HUES48 (cell line): Measurements from ENCODE around the gene PTPN23.

Experiments used
- H3K27ac ChIP-seq: one replicate; pipeline ENCODE4 v1.7.0; 2013; ENCODE audit warnings: low read depth, low read length, inconsistent platforms
- H3K27me3 ChIP-seq: 2 replicates; pipeline ENCODE4 v1.6.1; 2013; ENCODE audit warnings: mild to moderate bottlenecking, low read length; ENCODE audit not compliant: control insufficient read depth, insufficient read depth
- H3K36me3 ChIP-seq: 2 replicates; pipeline ENCODE4 v1.6.1; 2013; ENCODE audit warnings: low read length; ENCODE audit not compliant: control insufficient read depth, insufficient read depth
- H3K4me1 ChIP-seq: 2 replicates; pipeline ENCODE4 v1.6.1; 2013; ENCODE audit warnings: mild to moderate bottlenecking, low read length; ENCODE audit not compliant: control insufficient read depth, insufficient read depth
- H3K4me3 ChIP-seq: 2 replicates; pipeline ENCODE4 v1.5.1; 2013; ENCODE audit warnings: mild to moderate bottlenecking, low read depth, low read length
- H3K9ac ChIP-seq: 2 replicates; pipeline ENCODE4 v1.6.1; 2013; ENCODE audit warnings: mild to moderate bottlenecking, low read depth, low read length, moderate library complexity
- H3K9me3 ChIP-seq: 2 replicates; pipeline ENCODE4 v1.6.1; 2013; ENCODE audit warnings: low read length; ENCODE audit not compliant: control insufficient read depth, insufficient read depth

Gene PTPN23

DNA sequence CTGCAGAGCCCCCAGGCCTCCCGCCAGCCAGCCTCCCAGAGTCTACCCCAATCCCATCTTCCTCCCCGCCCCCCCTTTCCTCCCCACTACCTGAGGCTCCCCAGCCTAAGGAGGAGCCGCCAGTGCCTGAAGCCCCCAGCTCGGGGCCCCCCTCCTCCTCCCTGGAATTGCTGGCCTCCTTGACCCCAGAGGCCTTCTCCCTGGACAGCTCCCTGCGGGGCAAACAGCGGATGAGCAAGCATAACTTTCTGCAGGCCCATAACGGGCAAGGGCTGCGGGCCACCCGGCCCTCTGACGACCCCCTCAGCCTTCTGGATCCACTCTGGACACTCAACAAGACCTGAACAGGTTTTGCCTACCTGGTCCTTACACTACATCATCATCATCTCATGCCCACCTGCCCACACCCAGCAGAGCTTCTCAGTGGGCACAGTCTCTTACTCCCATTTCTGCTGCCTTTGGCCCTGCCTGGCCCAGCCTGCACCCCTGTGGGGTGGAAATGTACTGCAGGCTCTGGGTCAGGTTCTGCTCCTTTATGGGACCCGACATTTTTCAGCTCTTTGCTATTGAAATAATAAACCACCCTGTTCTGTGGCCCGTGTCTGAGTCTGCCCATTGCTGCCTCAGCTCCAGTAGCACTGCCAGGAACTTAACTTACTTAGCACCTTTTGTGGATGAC is 32.2 kb downstream of the PTPN23 start:
- H3K36me3 ChIP-seq, result peaks cover 82% of the 10 kb centered on the region
- H3K4me3 ChIP-seq, result no peak overlapping the region
- H3K27me3 ChIP-seq, result no peaks in the 10 kb centered on the region
- H3K27ac ChIP-seq, result no peak overlapping the region
- H3K4me1 ChIP-seq, result no peaks in the 10 kb centered on the region
- H3K9me3 ChIP-seq, result no peaks in the 10 kb centered on the region
- no peak overlapping the region for H3K9ac ChIP-seq

DNA sequence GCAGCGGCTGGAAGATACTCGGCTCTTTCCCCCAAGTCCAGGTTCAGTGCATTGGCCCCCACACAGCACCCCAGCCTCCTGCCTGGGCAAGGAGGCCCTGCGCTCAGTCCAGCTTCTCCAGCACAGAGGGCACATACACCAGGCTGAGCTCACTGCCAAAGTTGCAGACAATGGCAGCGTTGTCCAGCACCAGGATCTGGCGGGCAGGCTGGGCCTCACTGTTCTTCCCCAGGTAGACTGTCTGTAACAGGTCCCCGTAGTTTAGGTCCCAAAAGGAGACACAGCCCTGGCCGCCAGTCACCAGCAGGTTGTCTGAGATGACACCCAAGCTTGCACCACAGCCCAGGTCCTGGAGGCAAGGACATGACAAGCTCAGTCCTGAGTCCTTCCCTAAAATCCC is 32.9 kb downstream of the PTPN23 start:
- Histone ChIP-seq H3K9me3 (no peaks in the 10 kb centered on the region), H3K9ac (no peak overlapping the region), H3K4me3 (no peak overlapping the region), H3K4me1 (no peaks in the 10 kb centered on the region), H3K27me3 (no peaks in the 10 kb centered on the region), H3K36me3 (peaks cover 75% of the 10 kb centered on the region), H3K27ac (no peak overlapping the region)

- Histone ChIP-seq H3K27me3 (no peaks in the 10 kb centered on the region), H3K9me3 (no peaks in the 10 kb centered on the region), H3K4me1 (no peaks in the 10 kb centered on the region), H3K27ac (no peak overlapping the region), H3K36me3 (peaks cover 75% of the 10 kb centered on the region), H3K4me3 (no peak overlapping the region), H3K9ac (no peak overlapping the region)
Observed at GRCh38 chr3:47414161-47414564, 33.3 kb downstream of the PTPN23 start.

GRCh38 chr3:47414666-47415587 is 34.1 kb downstream of the PTPN23 start:
- H3K36me3 ChIP-seq, result peaks cover 75% of the 10 kb centered on the region
- H3K4me1 ChIP-seq, result no peaks in the 10 kb centered on the region
- no peaks in the 10 kb centered on the region for H3K9me3 ChIP-seq
- no peak overlapping the region for H3K4me3 ChIP-seq
- no peak overlapping the region for H3K27ac ChIP-seq
- H3K9ac ChIP-seq, result no peak overlapping the region
- no peaks in the 10 kb centered on the region for H3K27me3 ChIP-seq

- no peaks in the 10 kb centered on the region for H3K9me3 ChIP-seq
- no peaks in the 10 kb centered on the region for H3K27me3 ChIP-seq
- H3K4me3 ChIP-seq, result no peak overlapping the region
- H3K4me1 ChIP-seq, result no peaks in the 10 kb centered on the region
- H3K9ac ChIP-seq, result no peak overlapping the region
- no peak overlapping the region for H3K27ac ChIP-seq
- peaks cover 80% of the 10 kb centered on the region for H3K36me3 ChIP-seq
Observed at GRCh38 chr3:47416041-47416440, 35.2 kb downstream of the PTPN23 start.

GRCh38 chr3:47418167-47419082 is 37.6 kb downstream of the PTPN23 start:
- Histone ChIP-seq H3K9ac (no peak overlapping the region), H3K27me3 (no peaks in the 10 kb centered on the region), H3K9me3 (no peaks in the 10 kb centered on the region), H3K27ac (no peak overlapping the region), H3K36me3 (peaks cover 63% of the 10 kb centered on the region), H3K4me1 (no peaks in the 10 kb centered on the region), H3K4me3 (no peak overlapping the region)

DNA sequence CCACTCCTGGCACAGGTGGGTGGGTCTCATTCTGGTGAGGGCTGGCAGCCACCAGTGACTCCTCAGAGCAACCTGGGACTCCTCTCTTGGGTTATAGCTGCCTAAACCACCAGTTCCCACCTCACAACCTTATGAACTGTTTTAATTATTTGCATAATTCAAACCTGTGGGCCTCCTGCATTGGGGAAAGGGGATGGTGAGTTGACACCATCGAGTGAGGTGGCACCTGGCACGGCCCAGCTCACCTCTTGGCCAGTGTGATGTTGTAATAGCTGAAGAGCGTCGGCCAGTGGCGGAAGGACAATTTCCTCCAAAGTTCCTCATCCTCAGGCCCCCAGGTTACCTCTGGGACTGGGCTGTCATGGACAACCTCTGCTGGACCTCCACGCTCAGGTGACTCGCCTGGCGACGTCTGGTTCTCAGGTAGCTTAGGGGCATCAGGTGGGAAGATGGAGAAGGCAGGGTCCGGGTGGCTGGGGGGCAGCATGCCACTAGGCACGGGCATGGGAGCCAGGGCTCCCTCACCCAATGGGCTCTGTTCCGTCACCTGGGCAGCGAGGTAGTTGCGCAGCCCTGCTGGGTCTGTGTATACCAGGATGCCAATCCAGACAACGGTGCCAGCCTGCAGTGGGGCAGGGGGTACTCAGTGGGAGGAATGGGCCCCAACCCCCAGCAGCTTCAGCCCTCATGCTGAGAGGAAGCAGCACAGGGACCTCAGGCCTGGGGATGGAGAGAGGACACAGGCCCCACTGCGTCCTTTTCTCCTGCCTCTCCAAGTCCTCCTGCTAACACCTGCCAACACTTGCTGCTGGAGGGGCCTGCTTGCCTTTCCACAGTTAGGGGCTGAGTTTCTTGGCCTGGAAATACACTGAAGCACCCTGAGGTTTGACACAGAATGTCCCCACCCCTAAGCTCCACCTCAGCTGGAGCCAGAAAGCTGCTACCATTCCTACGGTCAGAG is 38.5 kb downstream of the PTPN23 start:
- Histone ChIP-seq H3K4me1 (no peaks in the 10 kb centered on the region), H3K36me3 (peaks cover 60% of the 10 kb centered on the region), H3K9ac (no peak overlapping the region)

GRCh38 chr3:47420044-47420430 is 39.2 kb downstream of the PTPN23 start:
- H3K9me3 ChIP-seq, result no peaks in the 10 kb centered on the region
- peaks cover 60% of the 10 kb centered on the region for H3K36me3 ChIP-seq
- no peaks in the 10 kb centered on the region for H3K27me3 ChIP-seq
- H3K4me3 ChIP-seq, result no peak overlapping the region
- H3K9ac ChIP-seq, result no peak overlapping the region
- no peak overlapping the region for H3K27ac ChIP-seq
- no peaks in the 10 kb centered on the region for H3K4me1 ChIP-seq

More for the DNA sequence above, 38.5 kb downstream of the PTPN23 start:
- Histone ChIP-seq H3K27ac (no peak overlapping the region), H3K27me3 (no peaks in the 10 kb centered on the region), H3K4me3 (no peak overlapping the region), H3K9me3 (no peaks in the 10 kb centered on the region)

GRCh38 chr3:47420511-47421484 is 40.0 kb downstream of the PTPN23 start:
- no peak overlapping the region for H3K9ac ChIP-seq
- no peaks in the 10 kb centered on the region for H3K9me3 ChIP-seq
- H3K36me3 ChIP-seq, result peaks cover 60% of the 10 kb centered on the region
- H3K4me1 ChIP-seq, result no peaks in the 10 kb centered on the region
- H3K27ac ChIP-seq, result peak overlapping the region; percentile 80
- H3K27me3 ChIP-seq, result no peaks in the 10 kb centered on the region
- no peak overlapping the region for H3K4me3 ChIP-seq
